Measurements from ENCODE around the gene C5orf46. TPM values are rescaled to one million over a fixed set of nuclear protein-coding genes. Genes with fewer than 3 reads are reported as not detected.
A peak's percentile ranks its signal among the peaks of the same experiment; 100 is the strongest.

C5orf46 gene
- total and polyA plus RNA-seq, 2 donors (not counting 3 experiments of a cell fraction or from before 2014, with no cell fraction given) = 0.66 TPM; not detected in 1

DNA sequence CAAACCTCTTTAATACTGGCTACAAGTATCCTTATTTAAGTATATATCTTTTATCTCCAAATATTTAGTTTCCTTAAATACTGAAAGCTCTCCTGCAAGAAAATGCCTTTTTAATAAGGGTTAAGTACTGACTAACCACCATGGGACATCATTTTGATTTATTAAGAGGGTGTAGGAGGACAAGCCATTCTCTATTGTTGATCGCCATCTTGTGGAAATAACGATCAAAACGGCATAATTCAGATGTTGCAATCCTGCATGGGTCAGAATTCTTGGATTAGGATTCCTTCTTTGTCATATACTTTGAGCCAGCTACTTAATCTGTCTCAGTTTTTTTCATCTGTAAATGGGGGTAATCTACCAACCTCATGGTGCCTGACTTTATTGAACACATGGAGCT is 28.7 kb upstream of the C5orf46 start:
- Histone ChIP-seq H3K9me1 (replicated peaks; ENCODE audit: control insufficient read depth, extremely low read depth, insufficient read depth, low read length) (no peaks in the 10 kb centered on the region), H3K4me2 (ENCODE audit: insufficient read depth, low read length) (no peak overlapping the region), H3K4me1 (ENCODE audit: control insufficient read depth, extremely low read depth, insufficient read depth, low read length) (no peaks in the 10 kb centered on the region), H3K27ac (ENCODE audit: insufficient read depth, low read depth, low read length) (no peak overlapping the region), H3K27me3 (ENCODE audit: control insufficient read depth in 2 of 2, insufficient read depth in 2 of 2, low read length in 2 of 2) (no peaks in the 10 kb centered on the region), H2AFZ (ENCODE audit: low read depth, low read length) (no peak overlapping the region), H3K36me3 (ENCODE audit: control insufficient read depth in 2 of 2, extremely low read depth in 1 of 2, insufficient read depth in 2 of 2, low read length in 2 of 2) (no peaks in the 10 kb centered on the region), H4K20me1 (replicated peaks; ENCODE audit: control insufficient read depth, extremely low read depth, insufficient read depth, low read length) (no peaks in the 10 kb centered on the region), H3K4me3 (replicated peaks in 1 of 3; ENCODE audit: insufficient read depth in 1 of 3, low read depth in 1 of 3, low read length in 3 of 3) (no peak overlapping the region), H3K9ac (replicated peaks; ENCODE audit: extremely low read depth, insufficient read depth, low read length) (no peak overlapping the region), H3K9me3 (replicated peaks; ENCODE audit: control insufficient read depth, insufficient read depth, low read length) (no peaks in the 10 kb centered on the region), H3K79me2 (ENCODE audit: control insufficient read depth, insufficient read depth, low read length) (no peaks in the 10 kb centered on the region)
- FAIRE-seq (peak; percentile 71), DNase-seq (ENCODE audit: low read depth, low spot score) (peak; percentile 77)
- no TSS peak for BruUV-seq (replicated peaks)
- CTCF ChIA-PET = interaction anchor here (0.7 to 9.1 kb wide), 14 partner anchors 9 to 307 kb away, joined by 3 to 183 read pairs (median 5); no protein-coding TSS in a partner anchor
- dilution Hi-C loops (cut with MboI; ENCODE audit: extremely low pct_ligation_motif_present, low sequenced_read_pairs) (no loop called here), intact Hi-C loops (cut with micrococcal nuclease) (loop anchor here (1.0 kb wide), 3 partner anchors 48 to 307 kb away; no protein-coding TSS in a partner anchor)
- TF ChIP-seq, protein P1, sequence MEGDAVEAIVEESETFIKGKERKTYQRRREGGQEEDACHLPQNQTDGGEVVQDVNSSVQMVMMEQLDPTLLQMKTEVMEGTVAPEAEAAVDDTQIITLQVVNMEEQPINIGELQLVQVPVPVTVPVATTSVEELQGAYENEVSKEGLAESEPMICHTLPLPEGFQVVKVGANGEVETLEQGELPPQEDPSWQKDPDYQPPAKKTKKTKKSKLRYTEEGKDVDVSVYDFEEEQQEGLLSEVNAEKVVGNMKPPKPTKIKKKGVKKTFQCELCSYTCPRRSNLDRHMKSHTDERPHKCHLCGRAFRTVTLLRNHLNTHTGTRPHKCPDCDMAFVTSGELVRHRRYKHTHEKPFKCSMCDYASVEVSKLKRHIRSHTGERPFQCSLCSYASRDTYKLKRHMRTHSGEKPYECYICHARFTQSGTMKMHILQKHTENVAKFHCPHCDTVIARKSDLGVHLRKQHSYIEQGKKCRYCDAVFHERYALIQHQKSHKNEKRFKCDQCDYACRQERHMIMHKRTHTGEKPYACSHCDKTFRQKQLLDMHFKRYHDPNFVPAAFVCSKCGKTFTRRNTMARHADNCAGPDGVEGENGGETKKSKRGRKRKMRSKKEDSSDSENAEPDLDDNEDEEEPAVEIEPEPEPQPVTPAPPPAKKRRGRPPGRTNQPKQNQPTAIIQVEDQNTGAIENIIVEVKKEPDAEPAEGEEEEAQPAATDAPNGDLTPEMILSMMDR (IDR thresholded peaks at IDR 0.05; ENCODE audit: extremely low read depth in 1 of 2, insufficient read depth in 1 of 2, low read depth in 1 of 2, low read length in 2 of 2) = peak; percentile 33 to 34
- TF ChIP-seq EZH2 (IDR thresholded peaks at IDR 0.05; ENCODE audit: borderline replicate concordance, low read depth, low read length, severe bottlenecking) (no peak), JUN (IDR thresholded peaks at IDR 0.05; ENCODE audit: borderline replicate concordance, insufficient read depth, insufficient read length, low read depth) (no peak), POLR2AphosphoS5 (IDR thresholded peaks at IDR 0.05; ENCODE audit: insufficient read depth, low read depth, low read length) (no peak)
- POLR2A ChIA-PET = no interaction called here

DNA sequence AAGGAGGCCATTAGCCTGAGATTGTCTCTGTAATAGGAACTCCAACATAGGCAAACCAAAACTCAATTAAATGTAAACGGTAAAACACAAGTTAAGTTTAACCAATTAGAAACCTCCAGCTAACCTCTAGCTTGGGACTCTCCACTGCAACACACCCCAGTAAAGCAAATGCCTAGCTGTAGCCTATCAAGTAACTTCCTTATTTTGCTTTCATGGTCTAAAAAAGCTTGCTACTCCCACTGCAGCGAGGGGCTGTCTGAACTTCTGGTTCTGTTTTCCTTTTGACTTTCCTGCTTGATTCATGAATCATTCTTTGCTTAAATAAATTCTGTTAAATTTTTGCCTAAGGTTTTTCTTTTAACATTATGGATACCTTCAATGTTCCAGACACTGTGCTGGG is 24.4 kb upstream of the C5orf46 start:
- no peak overlapping the region for H2AFZ ChIP-seq (ENCODE audit: low read depth, low read length)
- H3K79me2 ChIP-seq (ENCODE audit: control insufficient read depth, insufficient read depth, low read length) = no peaks in the 10 kb centered on the region
- H3K4me2 ChIP-seq (ENCODE audit: insufficient read depth, low read length) = no peak overlapping the region
- intact Hi-C loops (cut with micrococcal nuclease) (loop anchor here (2.0 kb wide), 1 partner anchor 14 kb away; no protein-coding TSS in a partner anchor), dilution Hi-C loops (cut with MboI; ENCODE audit: extremely low pct_ligation_motif_present, low sequenced_read_pairs) (no loop called here)
- DNase-seq (ENCODE audit: low read depth, low spot score) (no peak), FAIRE-seq (no peak)
- H3K9me1 ChIP-seq (replicated peaks; ENCODE audit: control insufficient read depth, extremely low read depth, insufficient read depth, low read length) = no peaks in the 10 kb centered on the region
- no peaks in the 10 kb centered on the region for H3K4me1 ChIP-seq (ENCODE audit: control insufficient read depth, extremely low read depth, insufficient read depth, low read length)
- no peaks in the 10 kb centered on the region for H3K9me3 ChIP-seq (replicated peaks; ENCODE audit: control insufficient read depth, insufficient read depth, low read length)
- POLR2A ChIA-PET = no interaction called here
- no peaks in the 10 kb centered on the region for H3K36me3 ChIP-seq (ENCODE audit: control insufficient read depth in 2 of 2, extremely low read depth in 1 of 2, insufficient read depth in 2 of 2, low read length in 2 of 2)
- H3K27ac ChIP-seq (ENCODE audit: insufficient read depth, low read depth, low read length) = no peak overlapping the region
- CTCF ChIA-PET = interaction anchor here (1.4 to 9.1 kb wide), 3 partner anchors 21 to 72 kb away, joined by 3 to 183 read pairs (median 170); no protein-coding TSS in a partner anchor
- no peak overlapping the region for H3K4me3 ChIP-seq (replicated peaks in 1 of 3; ENCODE audit: insufficient read depth in 1 of 3, low read depth in 1 of 3, low read length in 3 of 3)
- BruUV-seq (replicated peaks) = no TSS peak
- no peak for TF ChIP-seq EZH2 (IDR thresholded peaks at IDR 0.05; ENCODE audit: borderline replicate concordance, low read depth, low read length, severe bottlenecking)
- TF ChIP-seq, protein P2, sequence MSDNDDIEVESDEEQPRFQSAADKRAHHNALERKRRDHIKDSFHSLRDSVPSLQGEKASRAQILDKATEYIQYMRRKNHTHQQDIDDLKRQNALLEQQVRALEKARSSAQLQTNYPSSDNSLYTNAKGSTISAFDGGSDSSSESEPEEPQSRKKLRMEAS (IDR thresholded peaks at IDR 0.05; ENCODE audit: insufficient read depth, insufficient read length) = no peak
- TF ChIP-seq GATA2 (IDR thresholded peaks at IDR 0.05; ENCODE audit: insufficient read depth, insufficient read length, low read depth, low read length) = no peak
- TF ChIP-seq, protein P1 (IDR thresholded peaks at IDR 0.05; ENCODE audit: extremely low read depth in 1 of 2, insufficient read depth in 1 of 2, low read depth in 1 of 2, low read length in 2 of 2) = no peak
- TF ChIP-seq POLR2AphosphoS5 (IDR thresholded peaks at IDR 0.05; ENCODE audit: insufficient read depth, low read depth, low read length) = no peak
- no peak for TF ChIP-seq POLR2A (IDR thresholded peaks at IDR 0.05; ENCODE audit: low read depth, low read length)
- TF ChIP-seq FOS (IDR thresholded peaks at IDR 0.05; ENCODE audit: borderline replicate concordance, insufficient read depth, low read length) = no peak
- H3K9ac ChIP-seq (replicated peaks; ENCODE audit: extremely low read depth, insufficient read depth, low read length) = no peak overlapping the region
- H3K27me3 ChIP-seq (ENCODE audit: control insufficient read depth in 2 of 2, insufficient read depth in 2 of 2, low read length in 2 of 2) = no peaks in the 10 kb centered on the region
- no peaks in the 10 kb centered on the region for H4K20me1 ChIP-seq (replicated peaks; ENCODE audit: control insufficient read depth, extremely low read depth, insufficient read depth, low read length)

Data from endothelial cell of umbilical vein (primary cell).